GM23248 (cell line): ENCODE measurements around the gene CCDC85B.

Experiments used
- EZH2 ChIP-seq: fragments of 200-600 bp; sonication (generic); IDR thresholded peaks from 2 replicates; pipeline ENCODE4 v1.6.1; 2018; ENCODE audit warnings: antibody characterized with exemption, mild to moderate bottlenecking; ENCODE audit not compliant: insufficient read depth, poor library complexity, severe bottlenecking
- EZH2phosphoT487 ChIP-seq: fragments of 200-600 bp; sonication (generic); IDR thresholded peaks from 2 replicates; pipeline ENCODE4 v1.6.1; 2018; ENCODE audit warnings: antibody characterized with exemption, moderate library complexity, mild to moderate bottlenecking, low read depth; ENCODE audit not compliant: insufficient read depth

DNA sequence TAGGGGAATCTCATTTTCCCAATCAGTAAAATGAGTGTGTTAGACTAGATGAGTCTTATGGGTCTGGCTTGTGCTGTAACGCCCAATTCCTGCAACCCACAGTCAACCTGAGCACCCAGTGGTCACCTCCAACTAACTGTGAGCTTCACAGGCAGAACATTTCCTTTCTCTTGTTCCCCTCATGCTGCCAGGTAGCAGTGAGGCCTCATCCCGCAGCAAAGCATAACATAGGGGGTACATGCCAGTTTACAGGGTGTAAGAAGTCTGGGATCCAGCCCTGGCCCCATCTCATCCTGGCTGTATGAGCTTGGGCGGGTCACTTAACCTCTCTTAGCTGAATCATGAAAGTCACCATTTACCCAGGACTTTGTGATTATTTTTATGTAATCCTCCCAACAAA, 21.6 kb upstream of the CCDC85B start:
- TF ChIP-seq EZH2 (no peak), EZH2phosphoT487 (no peak)
